Subcutaneous adipose tissue (tissue), 4 donors: ENCODE results near the gene PSAT1. TPM values are rescaled to one million over a fixed set of nuclear protein-coding genes. Genes with fewer than 3 reads are reported as not detected.

ENCODE experiments used
- CTCF ChIP-seq: fragments of 450-650 bp; IDR thresholded peaks from one replicate; pipeline ENCODE4 v1.5.1; 2016; ENCODE audit warnings: low read depth, mild to moderate bottlenecking, control low read depth, antibody characterized with exemption, moderate library complexity
- total RNA-seq, 4 donors: library from RNA; depleted of rRNA; stranded (reverse); fragments of >200 nt; gene quantifications; one replicate each; pipeline ENCODE4 v1.1.0, GENCODE V29; 2016

Gene PSAT1
- 10 to 100 TPM in 2 of 4 donors, 1 to 10 TPM in 1, under 1 TPM in 1; 0.66 to 33.8 (median 5.8) TPM for total RNA-seq

GRCh38 chr9:78296893-78297671 lies at the start of gene PSAT1:
PSAT1 (plus strand) TSS chr9:78297125; CDS start chr9:78297211, 86 bp downstream.
- TF ChIP-seq CTCF = no peak

DNA sequence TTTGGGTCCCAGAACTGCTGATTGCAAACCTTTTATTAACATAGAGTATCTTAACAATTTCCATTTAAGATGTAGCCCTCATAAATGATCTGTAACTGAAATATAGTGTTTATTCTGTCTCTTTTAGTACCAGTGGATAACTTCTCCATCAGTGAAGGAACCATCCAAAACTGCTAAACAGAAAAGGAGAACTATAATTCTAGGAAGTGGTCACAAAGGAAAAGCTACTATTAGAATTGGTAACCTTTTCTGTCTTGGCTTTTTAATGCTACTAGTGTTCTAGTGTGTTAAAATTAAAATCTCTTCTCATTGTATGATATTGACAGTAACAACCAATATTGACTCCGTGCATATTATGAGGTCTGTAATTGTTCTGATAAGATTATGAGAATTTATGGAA lies 48.3 kb upstream of the PSAT1 start:
- TF ChIP-seq CTCF = no peak

DNA sequence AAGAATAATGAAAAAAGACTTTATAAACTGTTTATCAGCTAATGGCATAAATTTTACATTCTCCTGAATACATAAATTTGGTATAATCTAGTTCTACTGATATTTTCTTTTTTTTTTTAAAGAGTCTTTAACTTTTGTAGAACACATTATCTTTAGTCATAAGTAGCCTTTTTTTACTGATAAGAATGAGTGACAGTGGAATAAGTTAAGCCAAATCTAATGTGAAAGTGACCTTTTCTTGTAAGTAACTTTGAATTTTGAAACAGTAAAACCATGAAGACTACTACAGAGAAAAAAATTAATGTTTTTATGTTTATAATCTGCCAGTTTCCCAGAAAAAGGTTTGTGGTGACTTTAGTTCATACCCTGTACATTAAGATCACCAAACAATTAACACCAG lies 47.4 kb upstream of the PSAT1 start:
- no peak for TF ChIP-seq CTCF

- no peak for TF ChIP-seq CTCF
These were observed 44.3 kb upstream of the PSAT1 start for GRCh38 chr9:78252616-78253015.

DNA sequence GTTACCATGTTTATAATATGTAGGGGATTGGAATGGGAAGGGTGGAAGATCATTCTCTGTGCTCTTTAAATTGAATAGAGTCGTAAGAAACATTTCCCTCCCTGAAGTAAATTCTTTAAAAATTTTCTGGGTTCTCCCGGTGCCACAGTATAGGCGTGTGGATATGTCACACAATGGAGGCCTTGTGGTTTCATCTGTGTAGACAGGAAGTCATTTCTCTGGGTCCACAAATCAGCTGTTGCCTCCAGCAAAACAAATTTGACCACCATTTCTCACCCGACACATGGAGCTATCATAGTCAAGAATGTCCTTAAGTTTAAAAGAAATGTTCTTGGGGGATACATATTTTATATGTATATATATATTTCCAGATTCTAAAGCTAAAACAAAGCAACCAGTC lies 43.6 kb upstream of the PSAT1 start:
- TF ChIP-seq CTCF = no peak

- TF ChIP-seq CTCF = no peak
These were observed 35.4 kb upstream of the PSAT1 start for GRCh38 chr9:78261403-78262001.

- no peak for TF ChIP-seq CTCF
These were observed 34.3 kb upstream of the PSAT1 start for GRCh38 chr9:78262655-78263054.
